DMS53 treated with DMSO at 0.1 percent for 48 hours (cell line): ENCODE results near the gene ARRDC3.

Experiments
- DNase-seq: peaks from one replicate; lab custom pipeline; 2025; ENCODE audit not compliant: unreplicated experiment; lab: John Stamatoyannopoulos, UW

The ARRDC3 gene

DNA sequence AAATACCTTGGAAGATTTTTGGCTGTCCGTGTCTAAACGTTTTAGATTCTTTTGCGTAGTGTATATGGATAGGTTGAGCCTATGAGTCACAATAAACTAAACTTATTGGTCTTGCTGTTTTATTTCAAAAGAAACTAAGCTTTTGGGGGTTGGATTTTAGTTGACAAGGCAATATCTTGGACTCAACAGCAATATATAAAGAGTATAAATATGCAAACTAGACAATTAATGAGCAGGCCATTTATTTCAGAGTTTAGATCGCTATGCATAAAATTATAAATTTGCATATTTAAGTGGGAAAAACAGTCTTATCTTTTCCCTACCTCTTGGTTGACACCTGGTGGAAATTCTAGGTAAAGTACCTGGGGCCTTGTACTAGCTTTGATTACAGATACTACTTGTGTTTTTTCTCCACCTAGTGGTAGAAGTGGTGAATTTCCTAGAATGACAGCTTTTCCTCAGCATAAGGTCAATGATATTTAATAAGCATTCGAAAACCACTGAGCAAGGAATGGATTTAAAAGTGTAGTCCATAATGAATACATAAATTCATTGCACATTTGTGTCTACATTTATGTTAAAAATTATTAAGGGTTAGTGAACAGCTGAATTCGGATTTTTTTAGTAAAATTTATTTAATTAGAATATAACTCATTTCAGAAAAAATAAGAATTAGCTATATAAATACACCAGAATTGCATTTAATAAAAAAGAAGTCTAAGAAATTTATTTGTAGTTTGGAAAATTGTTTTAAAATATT is 1.7 kb upstream of the ARRDC3 start:
- peak; percentile 94 for DNase-seq

DNA sequence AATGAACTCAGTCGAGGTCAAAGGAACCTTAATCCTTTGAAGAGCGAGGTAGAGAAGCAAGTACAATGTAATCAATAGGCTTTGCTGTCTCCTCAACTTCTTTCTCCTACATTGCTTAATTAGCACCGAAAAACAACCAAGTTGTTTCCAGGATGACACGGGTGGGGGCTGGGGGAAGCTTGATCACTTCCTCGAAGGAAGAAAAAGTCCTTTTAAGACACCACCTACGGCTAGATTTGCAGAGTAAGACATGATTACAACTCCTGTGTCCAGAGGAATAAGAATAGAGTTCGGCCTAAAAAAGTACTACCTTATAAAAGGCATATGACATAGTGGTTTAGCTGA is 811 bp upstream of the ARRDC3 start:
- no peak for DNase-seq

DNA sequence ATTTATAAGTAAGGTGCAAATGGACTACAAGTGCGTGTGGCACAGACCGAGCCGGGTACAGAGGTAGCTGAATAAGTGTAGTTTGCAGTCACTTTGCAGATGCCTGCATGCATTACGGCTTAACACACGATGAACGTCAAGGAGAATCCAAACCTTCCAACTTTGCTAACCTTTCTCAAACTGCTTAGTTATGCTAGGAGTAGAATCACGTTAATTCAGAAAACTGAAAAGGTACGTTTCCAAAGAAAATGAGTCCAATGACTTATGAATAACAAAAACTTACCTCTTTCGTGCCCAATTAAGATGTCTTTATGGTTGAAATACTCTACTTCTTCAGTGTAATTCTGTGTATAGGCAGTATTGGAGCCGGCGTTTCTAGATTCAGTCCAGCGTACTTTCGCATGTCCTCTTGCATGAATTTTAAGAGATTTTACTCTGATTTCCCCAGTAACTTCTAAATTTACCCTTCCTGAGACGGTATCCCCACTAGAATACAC is 539 bp downstream of the ARRDC3 start:
- DNase-seq = peak; percentile 73

DNA sequence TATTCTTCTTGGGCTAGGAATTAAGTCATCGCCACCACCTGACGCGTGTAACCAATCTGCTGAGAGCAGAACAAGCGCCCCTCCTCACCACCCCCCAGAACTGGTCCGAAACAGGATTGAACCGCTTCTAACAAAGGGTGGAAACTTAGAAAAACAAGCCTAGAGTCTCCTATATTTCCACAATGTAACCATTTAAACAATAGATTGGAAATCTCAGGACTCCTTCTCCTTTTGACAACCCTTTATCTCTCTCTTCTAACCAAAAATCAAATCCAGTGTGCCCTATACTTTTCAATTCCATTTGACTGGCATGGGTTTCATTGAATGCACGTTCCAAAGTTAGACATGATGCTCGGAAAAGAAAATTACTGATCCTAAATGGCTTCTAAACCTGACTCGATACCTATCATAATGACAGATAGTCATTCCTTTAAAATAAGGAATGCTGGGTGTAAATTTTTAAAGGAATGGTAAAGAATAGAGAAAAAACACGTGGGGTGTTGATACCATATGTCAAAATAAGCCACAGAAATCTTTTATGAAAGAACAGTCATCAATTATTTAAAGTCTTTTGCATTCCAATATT is 1.2 kb downstream of the ARRDC3 start:
- DNase-seq = peak; percentile 69

DNA sequence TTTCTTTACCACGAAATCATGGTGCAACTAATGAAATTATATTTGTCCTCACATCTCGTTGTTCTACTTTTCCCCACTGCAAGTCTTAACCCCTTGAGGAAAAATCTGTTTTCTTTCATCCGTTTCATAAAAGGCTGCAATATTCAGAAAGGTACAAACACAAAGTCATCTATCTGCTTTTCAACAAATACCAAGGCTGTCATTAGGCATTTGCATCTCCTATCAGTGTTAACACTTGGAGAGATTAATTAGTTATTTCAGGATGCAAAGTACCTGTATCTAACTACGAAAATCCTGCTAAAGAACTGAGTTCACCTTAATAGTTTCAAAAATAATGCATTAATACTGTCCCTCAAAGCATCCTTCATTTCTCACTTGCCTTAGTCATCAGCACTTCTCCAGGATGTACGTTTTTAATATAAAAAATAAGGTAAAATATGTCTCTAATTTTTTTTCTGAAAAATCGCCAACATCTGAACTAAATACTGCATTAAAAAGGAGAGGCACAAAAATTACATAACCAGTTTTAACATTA is 1.8 kb downstream of the ARRDC3 start:
- DNase-seq = peak; percentile 64

DNA sequence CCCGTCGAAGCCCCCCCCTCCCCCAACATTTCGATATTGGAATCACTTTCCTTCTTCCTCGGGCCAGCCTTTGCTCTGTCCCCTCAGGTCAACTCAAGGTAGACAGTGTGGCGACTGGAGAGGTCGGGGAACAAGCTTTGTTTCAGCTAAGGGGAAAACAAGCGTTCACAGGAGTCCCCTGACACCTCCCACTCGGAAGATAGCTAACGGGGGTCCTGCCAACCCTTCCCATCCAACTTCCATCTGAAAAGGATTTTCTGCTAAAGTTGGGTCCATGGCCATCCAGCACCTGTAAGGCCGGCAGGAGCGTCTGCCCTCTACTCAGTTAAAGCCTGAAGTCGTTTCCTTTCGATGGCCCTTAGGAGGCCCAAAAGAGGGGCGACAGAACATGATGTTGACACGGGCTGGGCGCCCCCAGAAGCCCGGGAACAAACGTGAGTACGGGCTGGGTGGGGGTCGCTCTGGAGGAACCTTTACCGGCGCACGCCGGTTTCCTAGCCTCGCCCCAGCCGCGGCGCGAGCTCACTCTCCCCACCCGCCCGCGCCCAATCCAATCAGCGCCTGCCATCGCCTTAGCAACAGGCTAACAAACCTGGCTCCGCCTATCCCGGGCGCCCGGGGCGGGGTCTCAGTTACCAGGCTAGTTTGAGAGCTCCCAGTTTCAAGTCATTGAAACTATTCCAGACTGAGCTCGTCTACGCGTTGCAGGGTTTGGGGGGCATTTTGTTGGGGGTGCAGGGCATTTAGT is 2.5 kb downstream of the ARRDC3 start:
- DNase-seq = peak; percentile 90

DNA sequence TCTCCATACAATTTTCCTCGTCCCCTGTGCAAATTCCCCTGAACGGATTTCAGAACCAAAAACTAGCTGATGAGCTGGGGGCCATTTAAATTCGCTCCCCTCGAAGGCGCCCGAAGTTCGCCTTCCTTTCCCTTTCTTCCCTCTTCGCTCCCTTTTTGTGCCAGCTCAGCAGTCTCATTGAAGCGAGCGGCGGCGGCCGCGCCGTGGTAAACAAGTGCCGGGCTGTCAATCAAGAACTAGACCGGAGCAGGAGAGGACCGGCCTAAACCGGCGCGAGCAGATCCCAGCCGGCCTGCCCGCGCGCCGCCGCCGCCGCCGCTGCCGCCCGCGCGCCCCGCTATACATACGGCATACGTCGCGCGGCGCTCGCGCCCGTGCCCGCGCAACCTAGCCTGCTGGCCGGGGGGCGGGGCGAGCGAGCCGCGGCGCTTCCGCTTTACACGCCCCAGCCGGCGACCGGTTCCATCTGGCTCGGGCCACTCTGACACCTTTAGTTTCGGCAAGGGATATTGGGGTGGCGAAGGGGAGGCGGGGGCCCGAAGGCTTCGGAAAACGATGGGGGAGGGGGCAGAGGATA is 3.1 kb downstream of the ARRDC3 start:
- peak; percentile 95 for DNase-seq

DNA sequence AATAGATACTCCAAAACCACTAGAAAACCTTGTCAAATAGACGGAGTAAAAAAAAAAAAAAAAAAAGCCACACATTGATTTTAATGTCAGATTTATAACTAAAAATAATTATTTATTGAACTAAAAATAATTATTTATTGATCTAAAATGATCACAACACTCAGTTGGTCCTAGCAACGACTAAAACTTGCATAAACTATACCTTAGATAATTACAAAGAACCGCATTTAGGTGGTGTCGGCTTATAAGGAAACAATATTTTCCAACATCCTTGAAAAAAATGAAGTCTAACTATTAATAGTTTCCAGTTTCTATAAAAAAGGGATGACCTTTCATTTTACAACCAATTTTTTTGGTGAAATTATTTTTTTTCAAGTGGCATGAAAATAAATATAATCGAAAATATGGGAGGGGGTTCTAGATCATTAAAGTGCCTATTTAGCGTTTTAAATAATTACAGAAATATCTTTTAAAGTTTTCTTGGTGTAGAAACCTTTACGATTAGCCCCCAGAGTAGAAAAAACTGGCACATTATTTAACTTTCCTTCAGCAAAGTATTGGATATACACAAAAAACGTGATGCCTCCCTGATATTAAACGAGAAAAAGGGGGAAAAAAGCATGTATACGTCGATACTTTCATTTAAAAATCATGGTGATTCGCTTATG is 3.7 kb downstream of the ARRDC3 start:
- peak; percentile 16 for DNase-seq

DNA sequence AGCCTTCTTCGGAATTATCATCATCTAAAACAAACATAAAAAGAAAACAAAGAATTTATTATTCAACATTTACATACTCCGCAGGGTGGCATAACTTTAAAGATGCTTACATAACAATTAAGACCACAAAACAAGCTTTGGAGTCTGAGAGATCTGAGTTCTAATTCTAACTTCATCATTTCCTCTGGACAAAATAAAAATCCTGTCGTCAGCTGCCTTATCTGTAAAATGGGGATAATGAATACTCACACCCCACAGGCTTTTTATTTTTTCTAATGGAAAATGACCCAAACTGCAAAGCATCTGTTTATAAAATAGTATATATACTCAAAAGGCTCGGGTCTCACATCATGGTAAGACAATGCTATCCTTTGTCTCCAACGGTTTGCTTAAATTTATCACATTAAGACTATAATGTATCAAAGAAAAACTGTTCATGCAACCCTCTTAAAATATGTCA is 4.3 kb downstream of the ARRDC3 start:
- no peak for DNase-seq

DNA sequence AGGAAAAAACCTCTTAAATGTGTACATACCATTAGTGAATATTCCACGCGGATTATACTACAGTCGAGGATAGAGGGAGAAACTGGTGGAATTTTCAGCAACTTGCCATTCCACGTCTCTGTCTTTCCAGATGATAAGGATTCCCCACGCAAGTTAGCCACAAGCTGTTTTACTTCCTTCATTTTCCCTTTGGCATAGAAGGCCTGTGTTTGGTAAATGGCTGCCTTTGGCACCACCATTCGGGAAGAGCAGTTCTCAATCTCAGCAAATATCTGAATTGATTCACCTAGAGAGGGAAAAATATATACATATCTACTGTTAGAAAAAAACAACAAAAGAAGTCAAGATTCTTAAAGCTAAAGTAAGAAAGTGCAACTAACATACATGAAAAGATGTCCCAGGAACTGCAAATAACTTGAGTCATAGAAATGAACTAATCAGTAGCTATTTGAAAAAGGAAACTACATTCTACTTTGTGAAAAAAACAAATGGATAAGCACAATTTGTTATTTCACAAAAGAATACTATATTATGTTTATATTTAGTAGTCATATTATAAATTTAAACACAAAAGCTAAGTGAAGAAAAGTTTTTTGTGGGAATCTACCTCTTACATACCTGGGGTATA is 8.1 kb downstream of the ARRDC3 start:
- no peak for DNase-seq

DNA sequence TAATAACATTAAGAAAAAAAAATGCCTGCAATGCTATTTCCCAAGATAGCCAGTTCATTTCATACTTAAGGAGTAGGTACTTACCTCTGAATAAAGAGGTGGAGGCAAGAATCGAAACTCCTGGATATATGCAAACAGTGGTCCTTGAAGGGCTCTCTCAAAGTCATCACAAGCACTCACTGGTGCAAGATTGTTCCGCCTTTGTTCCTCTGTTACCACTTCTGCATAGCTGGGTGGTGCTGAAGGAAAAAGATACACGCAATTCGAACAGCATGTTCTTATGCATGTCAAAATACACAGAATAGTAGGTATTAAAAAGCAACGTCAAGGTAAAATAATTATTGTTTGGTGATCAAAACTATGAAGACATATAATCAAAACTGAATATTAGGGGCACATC is 9.5 kb downstream of the ARRDC3 start:
- DNase-seq = no peak

DNA sequence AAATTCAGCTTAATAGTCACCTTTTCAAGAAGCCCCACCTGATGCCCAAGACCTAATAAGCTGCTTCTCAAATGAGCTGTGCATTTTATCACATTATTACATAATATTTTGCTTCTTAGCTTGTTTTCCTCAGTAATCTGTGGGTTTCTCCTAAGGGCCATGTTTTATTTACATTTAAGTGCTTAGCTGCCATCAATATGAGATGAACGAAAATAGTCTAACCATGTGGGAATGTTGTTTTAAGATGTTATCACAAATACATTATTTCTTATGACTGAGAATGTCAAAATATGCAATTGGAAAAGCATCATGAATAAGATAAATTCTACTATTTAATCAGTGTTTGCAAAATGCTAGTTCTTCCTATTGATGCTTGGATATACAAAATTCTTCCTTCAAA is 10.1 kb downstream of the ARRDC3 start:
- no peak for DNase-seq

DNA sequence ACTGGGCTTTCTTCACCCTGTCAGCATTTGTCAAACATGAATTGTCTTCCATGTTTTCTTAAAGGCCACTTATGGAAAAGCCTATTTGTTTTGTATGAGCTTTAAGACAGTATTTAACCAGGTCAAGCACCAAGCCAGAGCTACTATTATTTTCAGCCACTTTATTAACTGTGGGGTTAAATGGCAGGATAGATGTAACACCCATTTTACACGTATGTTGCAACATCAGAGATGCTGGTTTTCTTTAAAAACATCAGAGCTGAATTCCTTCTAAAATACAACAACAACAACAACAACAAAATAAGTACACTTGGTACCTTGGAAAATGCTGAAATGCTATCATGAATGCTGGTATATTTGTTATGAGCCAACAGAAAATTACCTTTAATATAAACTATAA is 13.6 kb downstream of the ARRDC3 start:
- no peak for DNase-seq

DNA sequence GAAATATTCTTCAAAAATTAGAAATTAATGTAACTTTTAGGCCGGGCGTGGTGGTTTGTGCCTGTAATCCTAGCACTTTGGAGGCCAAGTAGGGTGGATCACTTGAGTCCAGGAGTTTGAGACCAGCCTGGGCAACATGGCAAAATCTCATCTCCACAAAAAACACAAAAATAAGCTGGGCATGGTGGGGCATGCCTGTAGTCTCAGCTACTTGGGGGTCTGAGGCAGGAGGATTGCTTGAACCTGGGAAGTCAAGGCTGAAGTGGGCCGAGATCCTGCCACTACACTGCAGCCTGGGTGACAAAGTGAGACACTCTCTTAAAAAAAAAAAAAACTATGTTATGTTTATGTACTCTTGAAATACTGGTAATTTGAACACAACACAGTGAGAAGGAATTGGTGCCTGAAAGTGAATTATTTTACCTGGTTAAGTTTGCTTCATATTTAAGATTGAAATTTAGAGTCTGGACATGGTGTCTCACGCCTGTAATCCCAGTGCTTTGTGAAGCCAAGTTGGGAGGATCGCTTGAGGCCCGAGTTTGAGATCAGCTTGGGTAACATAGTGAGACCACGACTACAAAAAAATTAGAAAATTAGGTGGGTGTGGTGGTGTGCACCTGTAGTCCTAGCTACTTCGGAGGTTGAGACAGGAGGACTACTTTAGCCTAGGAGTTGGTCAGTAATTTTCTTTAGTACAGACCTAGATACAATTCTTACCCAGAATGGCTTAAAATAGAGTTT is 15.0 kb downstream of the ARRDC3 start:
- DNase-seq = no peak

DNA sequence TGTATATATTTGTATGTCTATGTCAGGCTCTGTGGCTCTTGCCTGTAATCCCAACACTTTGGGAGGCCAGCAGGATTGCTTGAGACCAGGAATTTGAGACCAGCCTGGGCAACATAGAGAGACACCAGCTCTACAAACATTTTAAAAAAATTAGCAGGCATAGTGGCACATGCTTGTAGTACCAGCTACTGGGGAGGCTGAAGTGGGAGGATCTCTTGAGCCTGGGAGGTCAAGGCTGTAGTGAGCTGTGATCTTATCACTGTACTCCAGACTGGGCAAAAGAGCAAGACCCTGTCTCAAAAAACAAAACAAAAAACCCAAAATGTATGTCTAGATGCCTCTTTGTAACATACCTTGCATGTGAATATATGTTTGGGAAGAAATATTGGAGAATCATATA is 15.8 kb downstream of the ARRDC3 start:
- DNase-seq = no peak

DNA sequence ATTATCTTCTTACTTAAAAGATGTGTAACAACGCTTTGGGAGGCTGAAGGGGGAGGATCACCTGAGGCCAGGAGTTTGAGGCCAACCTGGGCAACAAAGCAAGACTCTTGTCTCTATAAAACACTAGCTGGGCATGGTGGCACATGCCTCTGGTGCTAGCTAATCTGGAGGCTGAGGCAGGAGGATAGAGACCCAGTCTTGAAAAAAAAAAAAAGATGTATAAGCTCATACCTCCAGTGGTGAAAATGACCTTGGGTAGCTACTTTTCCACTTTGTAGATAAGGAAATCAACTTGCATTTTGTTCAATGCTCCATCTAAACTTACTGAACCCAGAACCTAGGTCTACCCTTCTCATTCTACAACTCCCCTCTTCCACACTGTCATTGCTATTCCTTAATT is 16.6 kb downstream of the ARRDC3 start:
- no peak for DNase-seq

DNA sequence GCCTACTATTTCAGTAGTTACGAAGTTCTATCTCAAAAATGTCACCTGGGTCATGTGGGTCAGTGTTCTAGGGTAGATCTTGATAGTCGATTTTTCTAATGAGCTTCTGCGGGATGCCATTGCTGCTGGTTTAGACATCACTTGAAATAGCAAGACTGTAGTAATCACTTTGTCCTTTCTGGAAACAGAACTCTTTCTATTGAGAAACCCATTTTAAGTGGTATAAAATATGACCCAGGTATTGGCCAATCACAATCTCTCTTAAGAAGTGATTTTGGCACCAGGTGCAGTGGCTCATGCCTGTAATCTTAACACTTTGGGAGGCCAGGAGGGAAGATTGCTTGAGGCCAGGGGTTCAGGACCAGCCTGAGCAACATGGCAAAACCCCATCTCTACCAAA is 17.6 kb downstream of the ARRDC3 start:
- no peak for DNase-seq

DNA sequence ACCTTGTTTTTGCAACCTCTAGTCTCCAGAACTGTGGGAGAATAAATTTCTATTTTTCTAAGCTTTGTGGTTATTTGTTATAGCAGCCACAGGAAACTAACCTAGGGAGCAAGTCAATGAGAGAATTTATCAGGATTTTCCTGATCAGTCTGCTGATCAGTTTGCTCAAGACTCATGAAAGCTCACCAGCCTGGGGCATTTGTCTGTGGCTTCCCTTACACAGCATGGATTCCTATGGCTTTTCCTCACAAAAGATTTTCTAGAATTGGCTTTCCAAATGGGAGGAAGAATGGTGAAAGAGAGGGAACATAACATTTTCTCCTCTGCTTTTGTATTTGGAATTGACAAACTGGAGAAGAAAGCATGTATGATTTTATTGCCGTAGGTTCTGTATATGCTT is 20.2 kb downstream of the ARRDC3 start:
- DNase-seq = no peak

DNA sequence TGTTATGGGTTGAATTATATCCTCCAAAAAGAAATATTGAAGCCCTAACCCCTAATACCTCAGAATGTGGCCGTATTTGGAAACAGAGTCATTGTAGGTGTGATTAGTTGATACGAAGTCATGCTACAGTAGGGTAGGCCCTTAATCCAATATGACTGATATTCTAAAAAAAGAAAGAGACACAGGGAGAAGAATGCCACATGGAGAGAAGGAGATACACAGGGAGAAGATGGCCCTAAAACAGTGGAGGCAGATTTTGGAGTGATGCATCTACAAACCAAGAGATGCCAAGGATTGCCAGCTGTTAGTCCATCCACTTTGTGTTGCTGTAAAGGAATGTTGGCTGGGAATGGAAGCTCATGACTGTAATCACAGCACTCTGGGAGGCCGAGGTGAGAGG is 21.3 kb downstream of the ARRDC3 start:
- DNase-seq = no peak
